Measurements from ENCODE around the gene AR.

GRCh38 chrX:67563469-67564448 lies 19.9 kb downstream of the AR start:
- TF ChIP-seq CTCF (optimal IDR thresholded peaks at IDR 0.05 in 1 of 3, IDR thresholded peaks at IDR 0.05 in 1 of 3, conservative IDR thresholded peaks at IDR 0.05 in 1 of 3; ENCODE audit: extremely low read depth in 1 of 3, insufficient read depth in 2 of 3, low read length in 3 of 3) (no peak), EZH2 (IDR thresholded peaks at IDR 0.05; ENCODE audit: low read length) (no peak)
